ENCODE data around the gene GRIK1.

Gene GRIK1

GRCh38 chr21:29942034-29942433 is 2.2 kb upstream of the GRIK1 start:
- TF ChIP-seq, protein P1, sequence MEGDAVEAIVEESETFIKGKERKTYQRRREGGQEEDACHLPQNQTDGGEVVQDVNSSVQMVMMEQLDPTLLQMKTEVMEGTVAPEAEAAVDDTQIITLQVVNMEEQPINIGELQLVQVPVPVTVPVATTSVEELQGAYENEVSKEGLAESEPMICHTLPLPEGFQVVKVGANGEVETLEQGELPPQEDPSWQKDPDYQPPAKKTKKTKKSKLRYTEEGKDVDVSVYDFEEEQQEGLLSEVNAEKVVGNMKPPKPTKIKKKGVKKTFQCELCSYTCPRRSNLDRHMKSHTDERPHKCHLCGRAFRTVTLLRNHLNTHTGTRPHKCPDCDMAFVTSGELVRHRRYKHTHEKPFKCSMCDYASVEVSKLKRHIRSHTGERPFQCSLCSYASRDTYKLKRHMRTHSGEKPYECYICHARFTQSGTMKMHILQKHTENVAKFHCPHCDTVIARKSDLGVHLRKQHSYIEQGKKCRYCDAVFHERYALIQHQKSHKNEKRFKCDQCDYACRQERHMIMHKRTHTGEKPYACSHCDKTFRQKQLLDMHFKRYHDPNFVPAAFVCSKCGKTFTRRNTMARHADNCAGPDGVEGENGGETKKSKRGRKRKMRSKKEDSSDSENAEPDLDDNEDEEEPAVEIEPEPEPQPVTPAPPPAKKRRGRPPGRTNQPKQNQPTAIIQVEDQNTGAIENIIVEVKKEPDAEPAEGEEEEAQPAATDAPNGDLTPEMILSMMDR (conservative IDR thresholded peaks at IDR 0.05): no peak
- H3K27ac ChIP-seq: no peak overlapping the region

GRCh38 chr21:29940991-29941390 is 1.2 kb upstream of the GRIK1 start:
- TF ChIP-seq, protein P1 (conservative IDR thresholded peaks at IDR 0.05): no peak

GRCh38 chr21:29940361-29940760 is 565 bp upstream of the GRIK1 start:
- no peak overlapping the region for H3K27ac ChIP-seq
- TF ChIP-seq, protein P1 (conservative IDR thresholded peaks at IDR 0.05): no peak

More at GRCh38 chr21:29940991-29941390, 1.2 kb upstream of the GRIK1 start:
- no peak overlapping the region for H3K27ac ChIP-seq

GRCh38 chr21:29939104-29939923 is 482 bp downstream of the GRIK1 start:
- TF ChIP-seq, protein P1 (conservative IDR thresholded peaks at IDR 0.05): no peak
- no peak overlapping the region for H3K27ac ChIP-seq

- TF ChIP-seq, protein P1 (conservative IDR thresholded peaks at IDR 0.05): no peak
Measured at GRCh38 chr21:29938776-29939103, 1.1 kb downstream of the GRIK1 start.

GRCh38 chr21:29933088-29933487 is 6.7 kb downstream of the GRIK1 start:
- TF ChIP-seq, protein P1 (conservative IDR thresholded peaks at IDR 0.05): no peak
- H3K27ac ChIP-seq: no peak overlapping the region

More at GRCh38 chr21:29938776-29939103, 1.1 kb downstream of the GRIK1 start:
- no peak overlapping the region for H3K27ac ChIP-seq

- H3K27ac ChIP-seq: no peak overlapping the region
- TF ChIP-seq, protein P1 (conservative IDR thresholded peaks at IDR 0.05): no peak
Measured at GRCh38 chr21:29928537-29928936, 11.3 kb downstream of the GRIK1 start.

All from VCaP (cell line).